PC-9 (cell line): ENCODE results near the gene DGKG.

Experiments used
- CTCF ChIP-seq: fragments of 200-600 bp; sonication (generic); conservative IDR thresholded peaks from 2 replicates; pipeline ENCODE4 v1.6.1; 2017; ENCODE audit warnings: mixed run types, antibody characterized with exemption, mild to moderate bottlenecking, moderate library complexity
- EZH2 ChIP-seq: fragments of 200-600 bp; sonication (generic); IDR thresholded peaks from 2 replicates; pipeline ENCODE4 v1.8.0; 2017; ENCODE audit warnings: antibody characterized with exemption, low read depth

- TF ChIP-seq CTCF (no peak), EZH2 (no peak)
Observed at GRCh38 chr3:186152889-186153292, 209.1 kb downstream of the DGKG start.
